Measurements from ENCODE around the gene CLCF1. TPM values are rescaled to one million over a fixed set of nuclear protein-coding genes. Genes with fewer than 3 reads are reported as not detected.

CLCF1 gene
- total and polyA plus RNA-seq, 4 donors, result 0.50 to 3.3 (median 1.1) TPM

GRCh38 chr11:67387069-67387468, 13.7 kb upstream of the CLCF1 start:
- peaks cover 29% of the 10 kb centered on the region for H3K4me1 ChIP-seq (ENCODE audit: control insufficient read depth, insufficient read depth, low read length)
- no peak overlapping the region for H3K4me3 ChIP-seq (ENCODE audit: low read depth, low read length)
- no peaks in the 10 kb centered on the region for H3K9me3 ChIP-seq (ENCODE audit: control insufficient read depth, insufficient read depth, low read length)
- H3K36me3 ChIP-seq (ENCODE audit: control insufficient read depth, insufficient read depth, low read length), result peaks cover 4% of the 10 kb centered on the region
- no peak overlapping the region for H3K27ac ChIP-seq (ENCODE audit: low read depth, low read length)
- no peak for DNase-seq (ENCODE audit: low read depth in 4 of 6, low spot score in 6 of 6)
- WGBS (ENCODE audit: insufficient coverage), result 39% methylated on average over 8 of the region's 9 CpGs
- H3K27me3 ChIP-seq (ENCODE audit: control insufficient read depth, insufficient read depth, low read length), result no peaks in the 10 kb centered on the region

- Histone ChIP-seq H3K27ac (ENCODE audit: low read depth, low read length) (peak overlapping the region; percentile 37), H3K36me3 (ENCODE audit: control insufficient read depth, insufficient read depth, low read length) (peaks cover 4% of the 10 kb centered on the region), H3K4me3 (ENCODE audit: low read depth, low read length) (no peak overlapping the region), H3K4me1 (ENCODE audit: control insufficient read depth, insufficient read depth, low read length) (peaks cover 17% of the 10 kb centered on the region), H3K9me3 (ENCODE audit: control insufficient read depth, insufficient read depth, low read length) (no peaks in the 10 kb centered on the region), H3K27me3 (ENCODE audit: control insufficient read depth, insufficient read depth, low read length) (no peaks in the 10 kb centered on the region)
- DNase-seq (ENCODE audit: low read depth in 4 of 6, low spot score in 6 of 6), result peak; percentile 35 to 93 (median 60)
- WGBS (ENCODE audit: insufficient coverage), result 12% methylated on average over 3 of the region's 3 CpGs
Observed at GRCh38 chr11:67384851-67385366, 11.5 kb upstream of the CLCF1 start.

GRCh38 chr11:67382276-67383136, 9.1 kb upstream of the CLCF1 start:
- H3K27me3 ChIP-seq (ENCODE audit: control insufficient read depth, insufficient read depth, low read length), result peaks cover 1% of the 10 kb centered on the region
- H3K4me1 ChIP-seq (ENCODE audit: control insufficient read depth, insufficient read depth, low read length), result peaks cover 17% of the 10 kb centered on the region
- H3K27ac ChIP-seq (ENCODE audit: low read depth, low read length), result no peak overlapping the region
- no peaks in the 10 kb centered on the region for H3K9me3 ChIP-seq (ENCODE audit: control insufficient read depth, insufficient read depth, low read length)
- peaks cover 13% of the 10 kb centered on the region for H3K36me3 ChIP-seq (ENCODE audit: control insufficient read depth, insufficient read depth, low read length)
- H3K4me3 ChIP-seq (ENCODE audit: low read depth, low read length), result no peak overlapping the region
- WGBS (ENCODE audit: insufficient coverage), result 31% methylated on average over 12 of the region's 16 CpGs
- peak in 4 of 6 donors; percentile 50 to 90 (median 73) for DNase-seq (ENCODE audit: low read depth in 4 of 6, low spot score in 6 of 6)

GRCh38 chr11:67381244-67381972, 8.0 kb upstream of the CLCF1 start:
- no peaks in the 10 kb centered on the region for H3K9me3 ChIP-seq (ENCODE audit: control insufficient read depth, insufficient read depth, low read length)
- DNase-seq (ENCODE audit: low read depth in 4 of 6, low spot score in 6 of 6), result no peak
- no peak overlapping the region for H3K4me3 ChIP-seq (ENCODE audit: low read depth, low read length)
- peaks cover 7% of the 10 kb centered on the region for H3K27me3 ChIP-seq (ENCODE audit: control insufficient read depth, insufficient read depth, low read length)
- peaks cover 18% of the 10 kb centered on the region for H3K4me1 ChIP-seq (ENCODE audit: control insufficient read depth, insufficient read depth, low read length)
- WGBS (ENCODE audit: insufficient coverage), result 76% methylated on average over 13 of the region's 13 CpGs
- H3K36me3 ChIP-seq (ENCODE audit: control insufficient read depth, insufficient read depth, low read length), result peaks cover 14% of the 10 kb centered on the region
- no peak overlapping the region for H3K27ac ChIP-seq (ENCODE audit: low read depth, low read length)

GRCh38 chr11:67379061-67380058, 6.0 kb upstream of the CLCF1 start:
- Histone ChIP-seq H3K36me3 (ENCODE audit: control insufficient read depth, insufficient read depth, low read length) (peaks cover 14% of the 10 kb centered on the region), H3K4me1 (ENCODE audit: control insufficient read depth, insufficient read depth, low read length) (peaks cover 25% of the 10 kb centered on the region), H3K9me3 (ENCODE audit: control insufficient read depth, insufficient read depth, low read length) (no peaks in the 10 kb centered on the region), H3K27me3 (ENCODE audit: control insufficient read depth, insufficient read depth, low read length) (peaks cover 24% of the 10 kb centered on the region), H3K4me3 (ENCODE audit: low read depth, low read length) (no peak overlapping the region), H3K27ac (ENCODE audit: low read depth, low read length) (no peak overlapping the region)
- WGBS (ENCODE audit: insufficient coverage), result 74% methylated on average over 18 of the region's 23 CpGs
- no peak for DNase-seq (ENCODE audit: low read depth in 4 of 6, low spot score in 6 of 6)

GRCh38 chr11:67378544-67378943, 5.1 kb upstream of the CLCF1 start:
- Histone ChIP-seq H3K4me1 (ENCODE audit: control insufficient read depth, insufficient read depth, low read length) (peaks cover 33% of the 10 kb centered on the region), H3K36me3 (ENCODE audit: control insufficient read depth, insufficient read depth, low read length) (peaks cover 14% of the 10 kb centered on the region), H3K9me3 (ENCODE audit: control insufficient read depth, insufficient read depth, low read length) (no peaks in the 10 kb centered on the region), H3K27ac (ENCODE audit: low read depth, low read length) (no peak overlapping the region), H3K27me3 (ENCODE audit: control insufficient read depth, insufficient read depth, low read length) (peaks cover 32% of the 10 kb centered on the region), H3K4me3 (ENCODE audit: low read depth, low read length) (no peak overlapping the region)
- DNase-seq (ENCODE audit: low read depth in 4 of 6, low spot score in 6 of 6), result no peak
- 91% methylated on average over 4 of the region's 4 CpGs for WGBS (ENCODE audit: insufficient coverage)

- 82% methylated on average over 2 of the region's 6 CpGs for WGBS (ENCODE audit: insufficient coverage)
- Histone ChIP-seq H3K27me3 (ENCODE audit: control insufficient read depth, insufficient read depth, low read length) (peaks cover 34% of the 10 kb centered on the region), H3K4me3 (ENCODE audit: low read depth, low read length) (no peak overlapping the region), H3K27ac (ENCODE audit: low read depth, low read length) (no peak overlapping the region), H3K4me1 (ENCODE audit: control insufficient read depth, insufficient read depth, low read length) (peaks cover 31% of the 10 kb centered on the region), H3K9me3 (ENCODE audit: control insufficient read depth, insufficient read depth, low read length) (no peaks in the 10 kb centered on the region), H3K36me3 (ENCODE audit: control insufficient read depth, insufficient read depth, low read length) (peaks cover 14% of the 10 kb centered on the region)
- DNase-seq (ENCODE audit: low read depth in 4 of 6, low spot score in 6 of 6), result no peak
Observed at GRCh38 chr11:67376873-67377808, 3.7 kb upstream of the CLCF1 start.

GRCh38 chr11:67376063-67376820, 2.8 kb upstream of the CLCF1 start:
- H3K4me3 ChIP-seq (ENCODE audit: low read depth, low read length), result no peak overlapping the region
- peaks cover 41% of the 10 kb centered on the region for H3K27me3 ChIP-seq (ENCODE audit: control insufficient read depth, insufficient read depth, low read length)
- H3K4me1 ChIP-seq (ENCODE audit: control insufficient read depth, insufficient read depth, low read length), result peaks cover 40% of the 10 kb centered on the region
- peak in 1 of 6 donors; percentile 69 for DNase-seq (ENCODE audit: low read depth in 4 of 6, low spot score in 6 of 6)
- no peak overlapping the region for H3K27ac ChIP-seq (ENCODE audit: low read depth, low read length)
- H3K9me3 ChIP-seq (ENCODE audit: control insufficient read depth, insufficient read depth, low read length), result no peaks in the 10 kb centered on the region
- peaks cover 14% of the 10 kb centered on the region for H3K36me3 ChIP-seq (ENCODE audit: control insufficient read depth, insufficient read depth, low read length)
- WGBS (ENCODE audit: insufficient coverage), result 38% methylated on average over 6 of the region's 7 CpGs

Data from spinal cord (tissue), 10 donors.